Measurements from ENCODE around the gene PYGM. TPM values are rescaled to one million over a fixed set of nuclear protein-coding genes. Genes with fewer than 3 reads are reported as not detected.

Gene PYGM
- total RNA-seq, 1 experiment from 2014 or later: 1.7 TPM

GRCh38 chr11:64757549-64758329 is 2.0 kb downstream of the PYGM start:
- ATAC-seq: no peak
- Histone ChIP-seq H3K9me3 (ENCODE audit: control insufficient read depth in 1 of 2, insufficient read depth in 1 of 2, low read depth in 1 of 2, low read length in 2 of 2) (no peaks in the 10 kb centered on the region), H3K79me2 (ENCODE audit: insufficient read depth, low read length) (no peaks in the 10 kb centered on the region), H3K4me3 (replicated peaks in 1 of 2; ENCODE audit: low read depth in 1 of 2, low read length in 2 of 2) (no peak overlapping the region), H3K27ac (ENCODE audit: low read depth, low read length) (no peak overlapping the region), H3K9ac (ENCODE audit: low read length) (no peak overlapping the region), H3K27me3 (ENCODE audit: insufficient read depth, low read length) (no peaks in the 10 kb centered on the region), H2AFZ (ENCODE audit: low read depth, low read length, poor library complexity, severe bottlenecking) (no peak overlapping the region), H4K20me1 (ENCODE audit: insufficient read depth) (no peaks in the 10 kb centered on the region), H3K4me1 (ENCODE audit: control insufficient read depth in 1 of 2, insufficient read depth in 2 of 2, low read length in 2 of 2) (peaks cover 0 to 11% of the 10 kb centered on the region in 2 experiments; a peak in 1 of 4 replicates), H3K36me3 (ENCODE audit: control insufficient read depth in 1 of 2, insufficient read depth in 2 of 2, low read length in 2 of 2) (peaks cover 0 to 3% of the 10 kb centered on the region in 2 experiments; a peak in 1 of 4 replicates), H3K9me2 (ENCODE audit: insufficient read depth) (no peaks in the 10 kb centered on the region), H3K4me2 (ENCODE audit: low read length) (no peak overlapping the region)
- no peak for TF ChIP-seq EZH2 (IDR thresholded peaks at IDR 0.05)
- no peak for TF ChIP-seq ZFX (IDR thresholded peaks at IDR 0.05)
- no peak for TF ChIP-seq CEBPB (IDR thresholded peaks at IDR 0.05; ENCODE audit: low read depth)
- TF ChIP-seq FOSL1 (IDR thresholded peaks at IDR 0.05; ENCODE audit: low read depth): no peak
- no peak for TF ChIP-seq SRF (IDR thresholded peaks at IDR 0.05; ENCODE audit: low read depth)
- TF ChIP-seq POLR2A (IDR thresholded peaks at IDR 0.05; ENCODE audit: borderline replicate concordance, extremely low read depth, insufficient read depth, insufficient read length): no peak
- no peak for TF ChIP-seq MAX (IDR thresholded peaks at IDR 0.05)
- TF ChIP-seq ZNF274 (IDR thresholded peaks at IDR 0.05; ENCODE audit: low read depth, low read length): no peak
- TF ChIP-seq ATF3 (IDR thresholded peaks at IDR 0.05): no peak
- TF ChIP-seq EZH2phosphoT487 (IDR thresholded peaks at IDR 0.05; ENCODE audit: borderline replicate concordance): no peak
- TF ChIP-seq CTCF (IDR thresholded peaks at IDR 0.05 in 2 of 3, conservative IDR thresholded peaks at IDR 0.05 in 1 of 3; ENCODE audit: borderline replicate concordance in 1 of 3, insufficient read depth in 1 of 3, low read depth in 2 of 3, low read length in 2 of 3): no peak
- TF ChIP-seq TCF7L2 (IDR thresholded peaks at IDR 0.05; ENCODE audit: borderline replicate concordance, extremely low read depth, insufficient read depth, insufficient read length): no peak
- no peak for TF ChIP-seq YY1 (IDR thresholded peaks at IDR 0.05; ENCODE audit: extremely low read depth, insufficient replicate concordance, low read depth, low read length)
- TF ChIP-seq ELF1 (IDR thresholded peaks at IDR 0.05; ENCODE audit: borderline replicate concordance, low read depth): no peak
- RAD21 ChIA-PET (ENCODE audit: low non-redundant PET in 1 of 2, low total read pairs in 2 of 2, uncharacterized antibody in 2 of 2, unreplicated experiment in 2 of 2): no interaction called here
- intact Hi-C loops (cut with micrococcal nuclease): no loop called here
- CTCF ChIA-PET: no interaction called here
- no peak for DNase-seq (ENCODE audit: low read depth, low spot score)
- BruUV-seq (replicated peaks): no TSS peak
- POLR2A ChIA-PET: no interaction called here

Data from HCT116 (cell line).